B cell (primary cell): Measurements from ENCODE around the gene EEFSEC. TPM values are rescaled to one million over a fixed set of nuclear protein-coding genes. Genes with fewer than 3 reads are reported as not detected.

Source experiments
- ATAC-seq: fragments of 200-7000 bp; cut with Tn5 transposase; one replicate; pipeline ENCODE4 v1.10.0; 2021; ENCODE audit warnings: low read depth, mild to moderate bottlenecking, moderate number of reproducible peaks, moderate library complexity
- CTCF ChIA-PET: fragments of 350-600 bp; sonication (Branson Sonifier 250); formaldehyde crosslinking; loops from one replicate; lab custom pipeline; 2021; ENCODE audit warnings: antibody characterized with exemption, inconsistent platforms; lab: Charles Lee
- POLR2A ChIA-PET: fragments of 350-600 bp; sonication (Branson Sonifier 250); formaldehyde crosslinking; loops from one replicate; lab custom pipeline; 2021; ENCODE audit warnings: antibody characterized with exemption; lab: Charles Lee
- DNase-seq: peaks from one replicate; pipeline ENCODE4 v3.0.0; 2013
- H2AFZ ChIP-seq: 2 replicates; pipeline ENCODE4 v1.6.1; 2012; ENCODE audit warnings: mild to moderate bottlenecking, low read depth, low read length; ENCODE audit not compliant: insufficient read depth, poor library complexity, severe bottlenecking
- H3K27ac ChIP-seq, 2 donors: 1 replicate in 1 of 2; 2 replicates in 1 of 2; pipeline ENCODE4 v1.5.1; 2012 to 2013; ENCODE audit warnings: low read length in 2 of 2, mild to moderate bottlenecking in 2 of 2, moderate library complexity in 1 of 2
- H3K27me3 ChIP-seq, 4 experiments: fragments of 200-600 bp in 1 of 4; sonication (generic) in 1 of 4; replicated peaks in 1 of 4; 1 replicate in 2 of 4; 2 replicates in 2 of 4; pipeline versions ENCODE4 v1.6.1 to v1.7.0; 2013 to 2016; ENCODE audit warnings: low read length in 3 of 4, mild to moderate bottlenecking in 2 of 4, mixed read lengths in 1 of 4, moderate library complexity in 1 of 4; ENCODE audit not compliant: insufficient read depth in 4 of 4, control insufficient read depth in 3 of 4; ENCODE audit errors: control extremely low read depth in 1 of 4
- H3K36me3 ChIP-seq, 2 experiments: replicated peaks in 1 of 2; 1 replicate in 1 of 2; 2 replicates in 1 of 2; pipeline versions ENCODE4 v1.6.1 to v1.7.1; 2013; ENCODE audit warnings: low read length in 1 of 2; ENCODE audit not compliant: insufficient read depth in 2 of 2, control insufficient read depth in 1 of 2; ENCODE audit errors: control extremely low read depth in 1 of 2, extremely low read depth in 1 of 2
- H3K4me1 ChIP-seq, 2 donors: fragments of 200-600 bp in 1 of 2; sonication (generic) in 1 of 2; 1 replicate in 1 of 2; 2 replicates in 1 of 2; pipeline versions ENCODE4 v1.5.1 to v1.6.1; 2013 to 2017; ENCODE audit warnings: low read length in 2 of 2; ENCODE audit not compliant: control insufficient read depth in 2 of 2, insufficient read depth in 2 of 2
- H3K4me2 ChIP-seq: replicated peaks from 2 replicates; pipeline ENCODE3; 2012; ENCODE audit warnings: mild to moderate bottlenecking, low read depth, low read length; ENCODE audit not compliant: poor library complexity, severe bottlenecking
- H3K4me3 ChIP-seq, 5 experiments: fragments of 200-600 bp in 1 of 5; sonication (generic) in 1 of 5; 1 replicate in 3 of 5; 2 replicates in 2 of 5; pipeline versions ENCODE4 v1.5.1 to v1.7.0; 2011 to 2016; ENCODE audit warnings: low read length in 4 of 5, mild to moderate bottlenecking in 4 of 5, low read depth in 2 of 5, control low read depth in 1 of 5, moderate library complexity in 1 of 5; ENCODE audit not compliant: insufficient read depth in 1 of 5; ENCODE audit errors: control extremely low read depth in 1 of 5, extremely low read depth in 1 of 5
- H3K79me2 ChIP-seq: fragments of 200-600 bp; sonication (generic); one replicate; pipeline ENCODE4 v1.6.0; 2016; ENCODE audit warnings: low read length; ENCODE audit not compliant: control insufficient read depth, insufficient read depth
- H3K9ac ChIP-seq: fragments of 200-600 bp; sonication (generic); 2 replicates; pipeline ENCODE4 v1.6.1; 2017; ENCODE audit warnings: mild to moderate bottlenecking, low read length, moderate library complexity
- H3K9me3 ChIP-seq, 3 donors: one replicate each; pipeline versions ENCODE4 v1.6.1 to v1.7.1; 2013; ENCODE audit warnings: low read length in 2 of 3; ENCODE audit not compliant: control insufficient read depth in 2 of 3, insufficient read depth in 1 of 3; ENCODE audit errors: control extremely low read depth in 1 of 3
- H4K20me1 ChIP-seq: 2 replicates; pipeline ENCODE4 v1.6.0; 2012; ENCODE audit warnings: mild to moderate bottlenecking, low read length; ENCODE audit not compliant: insufficient read depth, control insufficient read depth, poor library complexity, severe bottlenecking
- H3K27ac Mint-ChIP-seq: one replicate; pipeline ENCODE4 v1.8.0; 2021; ENCODE audit warnings: mixed read lengths
- H3K27me3 Mint-ChIP-seq: one replicate; pipeline ENCODE4 v1.8.0; 2021; ENCODE audit warnings: mixed read lengths
- H3K4me1 Mint-ChIP-seq: one replicate; pipeline ENCODE4 v1.8.0; 2021; ENCODE audit warnings: mixed read lengths
- H3K4me3 Mint-ChIP-seq: one replicate; pipeline ENCODE4 v1.8.0; 2021; ENCODE audit warnings: mixed read lengths
- H3K9me3 Mint-ChIP-seq: one replicate; pipeline ENCODE4 v1.8.0; 2022; ENCODE audit warnings: mixed read lengths; ENCODE audit not compliant: insufficient read depth
- EZH2 ChIP-seq: IDR thresholded peaks from 2 replicates; pipeline ENCODE4 v1.6.1; 2012; ENCODE audit warnings: borderline replicate concordance, low read depth, mild to moderate bottlenecking, moderate library complexity, low read length; ENCODE audit not compliant: insufficient read depth, poor library complexity, severe bottlenecking
- WGBS: methylation state at CpG from one replicate; pipeline ENCODE4 v1.1.5; 2013; ENCODE audit warnings: missing lambda C conversion rate; ENCODE audit not compliant: insufficient coverage; 5-methylcytosine and 5-hydroxymethylcytosine counted together
- intact Hi-C: fragments of 100-400 bp; cut with micrococcal nuclease; formaldehyde crosslinking; loops from one replicate; pipeline ENCODE4 v1.10.0; 2022
- polyA plus RNA-seq: library from polyadenylated mRNA; depleted of rRNA; stranded (reverse); fragments of >200 nt; gene quantifications from 2 replicates; pipeline ENCODE4 v1.2.3, GENCODE V29; 2012
- total RNA-seq, 2 donors: library from RNA; stranded (reverse); fragments of 120-200 nt in 1 of 2; gene quantifications; 1 replicate in 1 of 2; 2 replicates in 1 of 2; pipeline versions ENCODE4 v1.2.3 to v1.2.4, GENCODE V29; 2013 to 2022
- TF ChIP-seq, protein P1 (sequence below): fragments of 200-600 bp; IDR thresholded peaks from one replicate; pipeline ENCODE4 v1.8.0; 2022; ENCODE audit warnings: antibody characterized with exemption, mild to moderate bottlenecking

The EEFSEC gene
- total and polyA plus RNA-seq, 2 donors (not counting 1 experiment from before 2014, with no cell fraction given) = 17.9 to 18.4 TPM

DNA sequence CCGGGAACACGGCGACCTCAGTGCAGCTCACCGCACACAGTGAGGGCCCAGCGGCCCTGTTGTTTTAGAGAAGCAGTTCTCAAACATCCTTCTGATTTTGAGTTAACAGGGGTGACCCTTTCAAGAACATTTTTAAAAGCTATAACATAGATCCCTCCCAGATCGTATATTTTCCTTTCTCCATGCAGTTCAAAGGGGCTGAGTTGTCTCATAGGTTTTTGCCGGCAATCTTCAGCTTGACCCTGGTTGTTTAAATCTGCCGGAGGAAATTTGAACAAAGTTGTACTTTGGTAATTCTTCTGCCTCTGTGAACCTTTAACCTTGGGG, 14.3 kb downstream of the EEFSEC start:
- Histone ChIP-seq H3K4me3 (no peak overlapping the region), H3K27ac (no peak overlapping the region), H3K4me2 (no peak overlapping the region), H2AFZ (no peak overlapping the region), H4K20me1 (peaks cover 43% of the 10 kb centered on the region), H3K9me3 (no peaks in the 10 kb centered on the region), H3K4me1 (no peaks in the 10 kb centered on the region), H3K27me3 (no peaks in the 10 kb centered on the region), H3K79me2 (peaks cover 81% of the 10 kb centered on the region), H3K36me3 (peaks cover 0 to 4% of the 10 kb centered on the region in 2 experiments), H3K9ac (no peak overlapping the region)
- peaks cover 15% of the 10 kb centered on the region for H3K4me1 Mint-ChIP-seq
- ChIA-PET POLR2A (no interaction called here), CTCF (no interaction called here)
- WGBS = 99% methylated on average over 5 of the region's 8 CpGs
- H3K9me3 Mint-ChIP-seq = no peaks in the 10 kb centered on the region
- DNase-seq (no peak), ATAC-seq (no peak)
- no peak overlapping the region for H3K4me3 Mint-ChIP-seq
- TF ChIP-seq EZH2 = no peak
- TF ChIP-seq, protein P1, sequence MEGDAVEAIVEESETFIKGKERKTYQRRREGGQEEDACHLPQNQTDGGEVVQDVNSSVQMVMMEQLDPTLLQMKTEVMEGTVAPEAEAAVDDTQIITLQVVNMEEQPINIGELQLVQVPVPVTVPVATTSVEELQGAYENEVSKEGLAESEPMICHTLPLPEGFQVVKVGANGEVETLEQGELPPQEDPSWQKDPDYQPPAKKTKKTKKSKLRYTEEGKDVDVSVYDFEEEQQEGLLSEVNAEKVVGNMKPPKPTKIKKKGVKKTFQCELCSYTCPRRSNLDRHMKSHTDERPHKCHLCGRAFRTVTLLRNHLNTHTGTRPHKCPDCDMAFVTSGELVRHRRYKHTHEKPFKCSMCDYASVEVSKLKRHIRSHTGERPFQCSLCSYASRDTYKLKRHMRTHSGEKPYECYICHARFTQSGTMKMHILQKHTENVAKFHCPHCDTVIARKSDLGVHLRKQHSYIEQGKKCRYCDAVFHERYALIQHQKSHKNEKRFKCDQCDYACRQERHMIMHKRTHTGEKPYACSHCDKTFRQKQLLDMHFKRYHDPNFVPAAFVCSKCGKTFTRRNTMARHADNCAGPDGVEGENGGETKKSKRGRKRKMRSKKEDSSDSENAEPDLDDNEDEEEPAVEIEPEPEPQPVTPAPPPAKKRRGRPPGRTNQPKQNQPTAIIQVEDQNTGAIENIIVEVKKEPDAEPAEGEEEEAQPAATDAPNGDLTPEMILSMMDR = no peak
- H3K27me3 Mint-ChIP-seq = no peaks in the 10 kb centered on the region
- no peak overlapping the region for H3K27ac Mint-ChIP-seq
- intact Hi-C loops = no loop called here

DNA sequence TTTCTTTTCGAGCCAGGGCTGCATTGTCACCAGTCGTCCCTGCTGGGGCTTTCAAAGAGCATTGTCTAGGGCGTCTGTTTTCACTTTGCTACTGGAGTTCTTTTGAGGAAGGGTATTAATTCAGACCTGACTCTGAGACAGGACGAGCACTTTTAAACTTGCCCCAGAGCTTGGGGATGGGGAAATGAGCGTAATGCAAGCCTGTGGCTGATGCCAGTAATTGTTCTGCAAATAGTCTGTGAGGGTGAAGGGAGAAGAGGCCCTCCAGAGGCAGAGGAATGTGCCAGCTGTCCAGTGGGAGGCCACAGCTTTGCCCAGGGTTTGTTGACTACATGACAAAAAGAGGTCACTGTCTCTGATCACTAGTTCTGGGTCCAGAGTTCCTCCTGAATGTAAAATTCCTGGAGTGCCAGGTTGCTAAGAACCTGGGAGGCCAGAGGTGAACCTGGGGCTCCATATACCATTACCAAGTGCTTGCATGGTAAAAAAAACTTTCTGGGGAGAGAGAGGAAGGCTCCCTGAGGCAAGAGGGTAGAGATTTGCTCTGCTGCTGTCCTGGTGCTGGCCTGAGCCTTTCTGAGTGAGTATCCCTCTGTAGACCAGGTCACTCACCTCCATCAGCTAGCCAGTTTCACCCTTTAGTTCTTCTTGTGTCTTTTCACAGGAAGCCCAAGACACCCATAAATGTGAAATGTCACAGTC, 14.8 kb downstream of the EEFSEC start:
- H3K4me1 Mint-ChIP-seq = peaks cover 15% of the 10 kb centered on the region
- no peaks in the 10 kb centered on the region for H3K27me3 Mint-ChIP-seq
- no peak overlapping the region for H3K4me3 Mint-ChIP-seq
- H3K36me3 ChIP-seq = peaks cover 0 to 2% of the 10 kb centered on the region in 2 experiments
- H3K9me3 ChIP-seq = no peaks in the 10 kb centered on the region
- H4K20me1 ChIP-seq = peaks cover 47% of the 10 kb centered on the region
- peaks cover 81% of the 10 kb centered on the region for H3K79me2 ChIP-seq
- TF ChIP-seq, protein P1 = no peak
- TF ChIP-seq EZH2 = no peak
- DNase-seq = no peak
- no peak overlapping the region for H3K9ac ChIP-seq
- no peaks in the 10 kb centered on the region for H3K9me3 Mint-ChIP-seq
- no peak overlapping the region for H3K4me2 ChIP-seq
- H3K4me3 ChIP-seq = no peak overlapping the region
- no peaks in the 10 kb centered on the region for H3K27me3 ChIP-seq
- POLR2A ChIA-PET = no interaction called here
- intact Hi-C loops = no loop called here
- no peak overlapping the region for H3K27ac ChIP-seq
- no peak overlapping the region for H3K27ac Mint-ChIP-seq
- H2AFZ ChIP-seq = no peak overlapping the region
- CTCF ChIA-PET = no interaction called here
- WGBS = 98% methylated on average over 5 of the region's 5 CpGs
- no peak for ATAC-seq
- no peaks in the 10 kb centered on the region for H3K4me1 ChIP-seq
